ENCODE measurements around the gene PROKR1. TPM values are rescaled to one million over a fixed set of nuclear protein-coding genes. Genes with fewer than 3 reads are reported as not detected.

PROKR1 gene
- total RNA-seq, 2 donors from 2014 or later: not detected

GRCh38 chr2:68698567-68699377 lies 55.4 kb downstream of the PROKR1 start:
- Histone ChIP-seq H3K4me1 (no peaks in the 10 kb centered on the region), H3K9me3 (no peaks in the 10 kb centered on the region), H3K27ac (no peak overlapping the region), H3K4me3 (no peak overlapping the region), H3K36me3 (replicated peaks in 1 of 2; ENCODE audit: insufficient read depth in 1 of 2, low read depth in 2 of 2) (no peaks in the 10 kb centered on the region), H3K27me3 (no peaks in the 10 kb centered on the region)
- 62 to 73% methylated on average over 4 of the region's 4 CpGs for WGBS, 2 donors
- intact Hi-C loops (cut with DNase I): no loop called here
- ATAC-seq (no peak), DNase-seq (no peak)
- no peak for TF ChIP-seq POLR2A (IDR thresholded peaks at IDR 0.05)
- no peak for TF ChIP-seq CTCF (IDR thresholded peaks at IDR 0.05)

DNA sequence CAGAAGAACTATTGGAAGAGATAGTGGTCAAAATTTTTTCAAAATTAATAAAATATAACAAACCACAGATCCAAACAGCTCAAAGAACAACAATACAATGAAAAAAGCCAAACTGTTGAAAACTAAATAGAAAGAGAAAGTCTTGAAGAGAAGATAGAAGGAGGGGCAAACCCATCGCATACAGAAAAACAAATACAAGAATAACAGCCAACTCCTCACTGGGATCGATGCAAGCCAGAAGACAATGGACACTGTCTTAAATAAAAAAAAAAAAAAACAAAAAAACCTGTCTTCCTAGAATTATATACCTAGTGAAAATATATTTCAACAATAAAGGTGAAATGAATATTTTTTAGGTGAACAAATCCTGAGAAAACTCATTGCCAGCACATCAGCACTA lies 57.2 kb downstream of the PROKR1 start:
- Histone ChIP-seq H3K27ac (no peak overlapping the region), H3K9me3 (no peaks in the 10 kb centered on the region), H3K4me3 (no peak overlapping the region), H3K36me3 (replicated peaks in 1 of 2; ENCODE audit: insufficient read depth in 1 of 2, low read depth in 2 of 2) (no peaks in the 10 kb centered on the region), H3K27me3 (no peaks in the 10 kb centered on the region), H3K4me1 (no peaks in the 10 kb centered on the region)
- ATAC-seq (no peak), DNase-seq (no peak)
- intact Hi-C loops (cut with DNase I): no loop called here
- WGBS, 2 donors: 92 to 95% methylated on average over 2 of the region's 2 CpGs
- TF ChIP-seq CTCF (IDR thresholded peaks at IDR 0.05): no peak
- TF ChIP-seq POLR2A (IDR thresholded peaks at IDR 0.05): no peak

- WGBS, 2 donors: 62 to 73% methylated on average over 3 of the region's 3 CpGs
- H3K27ac ChIP-seq: no peak overlapping the region
- no peaks in the 10 kb centered on the region for H3K36me3 ChIP-seq (replicated peaks in 1 of 2; ENCODE audit: insufficient read depth in 1 of 2, low read depth in 2 of 2)
- TF ChIP-seq CTCF (IDR thresholded peaks at IDR 0.05) (no peak), POLR2A (IDR thresholded peaks at IDR 0.05) (no peak)
- DNase-seq (no peak), ATAC-seq (no peak)
- no peaks in the 10 kb centered on the region for H3K4me1 ChIP-seq
- no peaks in the 10 kb centered on the region for H3K27me3 ChIP-seq
- intact Hi-C loops (cut with DNase I): no loop called here
- no peaks in the 10 kb centered on the region for H3K9me3 ChIP-seq
- H3K4me3 ChIP-seq: no peak overlapping the region
Measured at GRCh38 chr2:68706637-68707036, 63.3 kb downstream of the PROKR1 start.

Other genes with a start within 250 kb of the PROKR1 start
- 1 to 10 TPM in 1 of 2 donors, under 1 TPM in 1; 0.78 to 3.0 TPM for gene FBXO48, start 176.3 kb upstream of the PROKR1 start, total RNA-seq
- gene APLF, start 176.0 kb upstream of the PROKR1 start, total RNA-seq: 1 to 10 TPM; 3.9 to 4.0 TPM
- 1 to 10 TPM; 4.2 to 6.6 TPM for gene ARHGAP25, start 91.2 kb downstream of the PROKR1 start, total RNA-seq
- not detected for gene BMP10, start 227.8 kb downstream of the PROKR1 start, total RNA-seq

Measured in body of pancreas (tissue), 4 donors.